HG03045 (cell line): ENCODE results near the gene SUCO.
"Not testable (repeated sequence)": the region's sequence is repeated elsewhere in the genome, so short reads cannot be mapped to it uniquely, and the experiment has no call there.

ENCODE experiments used
- ATAC-seq: cut with Tn5 transposase; IDR thresholded peaks from one replicate; pipeline ENCODE4 v1.9.1; 2021; ENCODE audit warnings: mild to moderate bottlenecking, moderate library complexity; ENCODE audit not compliant: unreplicated experiment

Gene SUCO

DNA sequence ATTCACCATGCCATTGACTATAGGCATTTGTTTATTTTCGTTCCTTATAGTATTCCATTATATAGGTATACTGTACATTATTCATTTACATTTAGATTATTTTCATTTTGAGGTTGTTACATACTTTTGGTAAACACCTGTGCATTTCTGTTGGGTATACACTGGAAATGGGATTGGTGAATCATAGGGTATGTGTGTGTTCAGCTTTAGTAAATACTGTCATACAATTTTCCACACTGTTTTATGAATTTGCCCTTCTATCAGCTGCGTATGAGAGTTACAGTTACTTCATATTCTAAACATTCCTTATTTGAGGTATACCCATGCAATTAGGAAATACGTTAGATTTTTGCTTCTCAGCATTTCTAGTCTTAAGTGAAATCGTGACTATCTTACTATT lies 70.9 kb downstream of the SUCO start:
- no peak for ATAC-seq

DNA sequence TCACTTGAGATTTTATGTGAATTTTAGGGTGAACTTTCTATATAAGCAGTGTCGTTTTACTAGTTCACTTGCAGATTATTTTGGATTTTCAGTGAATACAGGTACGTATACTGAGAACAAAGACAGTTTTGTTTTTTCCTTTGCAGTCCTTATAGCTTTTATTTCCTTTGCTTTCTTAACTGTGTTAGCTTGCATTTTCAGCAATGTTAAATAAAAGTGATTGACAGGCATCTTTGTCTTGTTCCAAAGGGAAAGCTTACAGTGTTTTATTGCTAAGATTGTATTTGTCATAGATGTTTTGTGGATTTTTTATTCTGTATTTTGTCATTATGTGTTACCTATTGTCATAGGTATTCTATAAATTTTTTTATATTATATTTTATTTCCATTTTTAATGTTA lies 72.7 kb downstream of the SUCO start:
- ATAC-seq: no peak

DNA sequence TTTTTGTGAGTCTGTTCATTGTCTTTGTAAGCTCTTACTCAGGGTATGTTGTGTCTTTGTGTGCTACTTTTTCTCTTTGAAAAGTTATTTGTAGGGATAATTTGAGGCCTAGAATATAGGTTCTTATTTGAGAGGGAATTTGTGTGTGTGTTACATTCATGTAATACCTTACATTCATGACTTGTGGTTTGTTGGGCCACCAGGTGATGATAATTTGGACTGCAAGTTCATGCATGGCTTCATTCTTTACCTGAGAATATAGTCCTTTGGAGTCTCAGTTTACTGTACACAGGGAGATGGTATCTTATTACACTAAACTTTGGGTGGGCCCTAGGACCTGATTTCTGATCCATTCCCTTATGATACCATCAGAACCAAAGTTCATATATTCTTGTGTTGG lies 74.2 kb downstream of the SUCO start:
- ATAC-seq: no peak

- ATAC-seq: no peak
Measured at GRCh38 chr1:172608098-172608601, 75.2 kb downstream of the SUCO start.

- no peak for ATAC-seq
Measured at GRCh38 chr1:172609528-172609927, 76.6 kb downstream of the SUCO start.

DNA sequence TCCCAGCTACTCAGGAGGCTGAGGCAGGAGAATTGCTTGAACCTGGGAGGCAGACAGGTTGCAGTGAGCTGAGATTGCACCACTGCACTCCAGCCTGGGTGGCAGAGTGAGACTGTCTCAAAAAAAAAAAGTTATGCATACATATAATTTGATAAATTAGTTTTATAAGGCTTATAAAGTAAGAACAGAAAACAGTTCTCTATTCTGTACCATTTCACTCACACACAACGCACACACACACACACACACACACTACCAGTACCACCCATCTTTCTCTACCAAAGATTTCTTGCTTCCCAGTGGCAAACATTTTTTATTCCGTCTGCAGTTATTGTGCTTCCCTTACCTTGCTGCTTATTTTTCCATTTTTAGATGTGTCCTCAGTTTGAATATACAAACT lies 79.5 kb downstream of the SUCO start:
- ATAC-seq: no peak

DNA sequence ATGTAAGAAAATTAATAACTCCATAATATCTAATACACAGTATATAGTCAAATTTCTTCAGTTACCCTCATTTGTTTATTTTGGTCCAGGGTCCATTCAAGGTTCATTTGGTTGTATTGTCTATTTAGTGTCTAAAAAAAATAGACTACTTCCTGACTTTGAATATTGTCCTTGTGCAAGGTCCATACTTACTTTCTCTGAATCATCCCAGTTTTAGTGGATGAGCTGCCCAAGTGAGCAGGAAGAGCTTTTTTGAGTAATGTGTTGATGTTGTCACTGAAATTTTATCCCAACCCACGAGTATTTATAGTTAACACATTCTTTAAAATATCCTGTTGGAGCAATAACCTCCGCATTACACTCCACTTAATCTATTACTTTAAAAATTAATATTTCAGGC lies 80.3 kb downstream of the SUCO start:
- ATAC-seq: no peak

- ATAC-seq: no peak
Measured at GRCh38 chr1:172616195-172616594, 83.2 kb downstream of the SUCO start.

GRCh38 chr1:172616636-172617035 lies 83.7 kb downstream of the SUCO start:
- no peak for ATAC-seq

- not testable (repeated sequence) for ATAC-seq
Measured at GRCh38 chr1:172620603-172621002, 87.7 kb downstream of the SUCO start.

- ATAC-seq: no peak
Measured at GRCh38 chr1:172622541-172622940, 89.6 kb downstream of the SUCO start.

DNA sequence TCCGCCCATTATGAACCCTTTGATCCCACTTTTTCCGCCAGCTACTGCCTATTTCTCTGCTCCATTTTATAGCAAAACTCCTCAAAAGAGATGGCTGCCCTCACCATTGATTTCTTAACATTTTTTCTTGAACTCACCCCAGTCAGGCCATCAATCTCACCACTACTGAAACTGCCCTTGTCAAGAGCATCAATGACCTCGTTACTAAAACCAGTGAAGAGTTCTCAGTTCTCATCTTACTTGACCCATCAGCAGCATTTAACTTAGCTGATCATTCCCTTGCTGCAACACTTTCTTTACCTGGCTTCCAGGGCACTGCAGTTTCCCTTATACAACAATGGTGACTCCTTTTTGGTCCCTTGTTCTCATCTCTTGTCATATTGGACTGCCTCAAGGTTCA lies 90.8 kb downstream of the SUCO start:
- no peak for ATAC-seq

GRCh38 chr1:172626845-172627244 lies 93.9 kb downstream of the SUCO start:
- no peak for ATAC-seq

DNA sequence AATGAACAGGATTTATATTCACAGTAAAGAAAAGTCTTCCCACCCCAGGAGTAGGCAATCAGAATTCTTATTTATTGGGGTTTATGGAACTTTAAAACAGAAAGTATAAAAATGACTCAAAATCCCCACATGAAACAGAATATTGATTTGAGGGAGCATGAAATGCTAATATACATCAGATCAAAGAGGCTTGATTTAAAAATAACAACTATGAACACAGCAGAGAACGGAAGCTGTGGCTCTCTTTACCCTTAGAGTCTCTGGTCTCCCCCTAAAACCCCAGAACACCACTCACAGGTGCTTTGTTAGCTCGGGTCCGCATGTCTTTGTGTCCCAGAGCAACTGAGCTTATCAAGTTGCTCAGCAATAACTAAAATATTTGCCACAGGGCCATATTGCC lies 94.8 kb downstream of the SUCO start:
- ATAC-seq: no peak

- ATAC-seq: no peak
Measured at GRCh38 chr1:172628401-172628800, 95.5 kb downstream of the SUCO start.

GRCh38 chr1:172629170-172629569 lies 96.2 kb downstream of the SUCO start:
- ATAC-seq: no peak

- no peak for ATAC-seq
Measured at GRCh38 chr1:172629638-172630037, 96.7 kb downstream of the SUCO start.

DNA sequence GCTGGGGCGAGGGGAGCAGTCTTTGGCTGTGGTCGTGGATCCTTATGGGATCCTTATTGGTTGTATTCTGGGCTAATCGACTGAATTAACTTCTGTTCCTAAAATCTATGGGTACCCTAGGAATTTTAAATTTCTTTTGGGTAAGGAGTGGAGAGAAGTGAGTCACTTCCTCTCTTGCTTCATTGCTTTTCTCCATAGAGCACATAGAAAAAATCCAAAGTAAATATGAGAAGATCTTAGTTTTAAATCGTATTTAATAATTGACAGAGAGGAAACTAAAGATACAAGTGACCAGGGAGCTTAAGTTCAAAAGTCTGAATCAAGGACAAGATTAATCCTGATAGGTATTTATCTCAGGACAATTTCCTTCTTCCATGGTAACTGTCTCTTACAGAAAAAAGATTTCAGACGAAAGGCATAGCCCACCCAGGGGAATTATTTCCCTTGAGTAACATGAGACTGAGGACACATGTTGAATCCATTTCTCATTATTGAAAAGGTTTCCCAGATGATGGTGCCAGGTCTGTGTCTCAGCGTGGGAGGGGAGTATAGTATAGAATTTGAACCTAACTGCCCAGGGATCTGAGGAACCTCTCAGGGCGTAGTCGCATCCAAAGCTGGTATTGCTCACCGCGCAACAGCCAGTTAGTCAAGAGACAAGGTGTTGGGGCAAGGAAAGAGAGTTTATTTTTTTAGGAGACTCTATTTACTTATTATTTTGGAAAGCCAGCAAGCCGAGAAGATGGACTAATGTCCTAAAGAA lies 97.3 kb downstream of the SUCO start:
- ATAC-seq: no peak

DNA sequence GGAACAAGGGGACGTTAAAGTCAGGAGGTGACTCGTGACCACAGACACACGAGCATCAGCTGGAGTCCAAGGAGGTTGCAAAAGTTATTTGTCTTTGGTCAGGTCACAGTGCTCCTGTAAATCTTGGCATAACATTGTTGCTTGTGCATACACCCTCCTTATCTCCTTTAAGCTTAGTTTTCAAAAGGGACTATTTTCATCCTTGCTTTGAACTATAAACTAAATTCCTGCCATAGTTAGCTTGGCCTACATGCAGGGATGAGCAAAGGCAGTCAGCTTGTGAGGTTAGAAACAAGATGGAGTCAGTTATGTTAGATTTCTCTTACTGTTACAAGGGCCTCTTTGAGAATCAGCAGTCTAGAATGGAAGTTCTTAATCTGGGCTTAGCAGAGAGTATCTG lies 97.9 kb downstream of the SUCO start:
- ATAC-seq: no peak

DNA sequence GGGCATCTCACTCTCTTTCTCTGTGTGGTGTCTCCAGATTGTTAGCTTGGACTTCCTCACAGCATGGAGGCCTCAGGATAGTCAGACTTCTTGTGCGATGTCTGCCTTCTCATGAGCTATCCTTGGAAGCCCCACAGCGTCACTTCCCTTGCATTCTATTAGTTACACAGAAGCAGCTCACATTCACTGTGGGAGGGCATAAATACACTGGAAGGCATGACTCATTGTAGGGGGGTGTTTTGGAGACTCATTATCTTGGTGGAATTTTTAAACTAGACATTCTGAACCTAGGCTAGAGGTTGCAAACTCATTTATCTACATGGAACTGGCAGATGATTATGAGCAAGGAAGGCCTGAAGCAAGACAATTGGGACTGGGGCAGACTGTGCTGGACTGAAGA lies 104.6 kb downstream of the SUCO start:
- no peak for ATAC-seq

DNA sequence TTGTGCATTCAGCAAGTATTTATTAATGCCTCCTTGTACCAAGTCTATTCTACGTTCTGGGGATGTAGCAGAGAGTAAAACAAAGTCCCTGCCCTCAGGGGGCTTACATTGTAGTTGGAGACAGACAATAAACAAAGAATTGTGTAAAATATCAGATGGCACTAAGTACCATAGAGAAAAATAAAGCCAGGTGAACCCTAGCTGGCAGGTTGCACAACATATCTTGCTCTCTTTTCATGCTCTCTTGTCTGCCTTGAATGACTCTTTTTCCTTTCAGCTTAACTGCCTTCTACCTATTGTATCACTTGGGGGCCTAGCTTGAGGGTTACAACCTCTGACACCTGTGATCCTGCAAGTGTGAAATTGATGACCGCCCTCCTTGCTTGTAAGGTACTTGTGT lies 105.3 kb downstream of the SUCO start:
- ATAC-seq: no peak

GRCh38 chr1:172638885-172639831 lies 106.2 kb downstream of the SUCO start:
- ATAC-seq: peak; percentile 80
